ENCODE data around the gene STRIP2.

STRIP2 gene

DNA sequence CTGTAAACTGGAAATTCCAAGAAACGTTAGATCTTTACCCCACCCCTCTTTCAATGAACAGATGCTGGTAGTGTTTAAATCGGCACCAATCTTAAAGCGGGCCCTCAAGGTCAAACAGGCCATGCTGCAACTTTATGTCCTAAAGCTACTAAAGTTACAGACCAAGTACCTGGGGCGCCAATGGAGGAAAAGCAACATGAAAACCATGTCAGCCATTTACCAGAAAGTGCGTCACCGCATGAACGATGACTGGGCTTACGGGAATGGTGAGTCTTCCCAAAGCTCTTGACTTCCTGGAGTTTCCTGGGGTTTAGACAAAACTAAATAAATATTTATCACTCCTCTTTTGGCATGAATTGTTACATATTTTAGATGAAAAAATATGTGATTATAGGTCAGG, 48.5 kb downstream of the STRIP2 start:
- TF ChIP-seq, protein P1, sequence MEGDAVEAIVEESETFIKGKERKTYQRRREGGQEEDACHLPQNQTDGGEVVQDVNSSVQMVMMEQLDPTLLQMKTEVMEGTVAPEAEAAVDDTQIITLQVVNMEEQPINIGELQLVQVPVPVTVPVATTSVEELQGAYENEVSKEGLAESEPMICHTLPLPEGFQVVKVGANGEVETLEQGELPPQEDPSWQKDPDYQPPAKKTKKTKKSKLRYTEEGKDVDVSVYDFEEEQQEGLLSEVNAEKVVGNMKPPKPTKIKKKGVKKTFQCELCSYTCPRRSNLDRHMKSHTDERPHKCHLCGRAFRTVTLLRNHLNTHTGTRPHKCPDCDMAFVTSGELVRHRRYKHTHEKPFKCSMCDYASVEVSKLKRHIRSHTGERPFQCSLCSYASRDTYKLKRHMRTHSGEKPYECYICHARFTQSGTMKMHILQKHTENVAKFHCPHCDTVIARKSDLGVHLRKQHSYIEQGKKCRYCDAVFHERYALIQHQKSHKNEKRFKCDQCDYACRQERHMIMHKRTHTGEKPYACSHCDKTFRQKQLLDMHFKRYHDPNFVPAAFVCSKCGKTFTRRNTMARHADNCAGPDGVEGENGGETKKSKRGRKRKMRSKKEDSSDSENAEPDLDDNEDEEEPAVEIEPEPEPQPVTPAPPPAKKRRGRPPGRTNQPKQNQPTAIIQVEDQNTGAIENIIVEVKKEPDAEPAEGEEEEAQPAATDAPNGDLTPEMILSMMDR (conservative IDR thresholded peaks at IDR 0.05; ENCODE audit: low read depth, low read length): no peak
- Histone ChIP-seq H3K4me2 (no peak overlapping the region), H3K4me1 (ENCODE audit: low read depth, poor library complexity, severe bottlenecking) (no peaks in the 10 kb centered on the region), H2AFZ (ENCODE audit: low read depth) (no peak overlapping the region), H4K20me1 (ENCODE audit: insufficient read depth) (no peaks in the 10 kb centered on the region), H3K27ac (no peak overlapping the region), H3K36me3 (ENCODE audit: insufficient read depth) (no peaks in the 10 kb centered on the region), H3K27me3 (ENCODE audit: insufficient read depth, low read depth) (no peaks in the 10 kb centered on the region), H3K9ac (no peak overlapping the region), H3K79me2 (ENCODE audit: insufficient read depth, low read depth) (no peaks in the 10 kb centered on the region), H3K4me3 (IDR thresholded peaks at IDR 0.05; ENCODE audit: insufficient read depth, low read depth, low read length) (no peak overlapping the region)

DNA sequence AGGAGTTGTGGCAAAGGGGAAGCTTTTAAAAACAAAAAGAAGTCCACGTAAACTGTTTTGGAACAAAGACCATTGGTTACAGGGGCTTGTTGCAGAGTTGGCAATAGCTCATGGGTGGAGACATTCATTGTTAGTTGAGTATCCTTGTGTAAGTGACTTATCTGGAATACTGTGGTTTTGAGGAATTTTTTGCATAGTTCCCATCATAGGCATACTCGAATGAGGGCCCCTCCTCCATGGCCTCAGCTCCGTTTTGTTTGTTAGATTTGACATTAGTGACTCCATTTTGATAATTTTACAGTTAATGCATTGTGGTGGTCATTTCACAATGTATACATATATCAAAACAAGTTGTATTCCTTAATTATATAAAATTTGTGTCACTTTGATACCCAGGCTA, 55.3 kb downstream of the STRIP2 start:
- TF ChIP-seq, protein P1 (conservative IDR thresholded peaks at IDR 0.05; ENCODE audit: low read depth, low read length): no peak
- Histone ChIP-seq H3K79me2 (ENCODE audit: insufficient read depth, low read depth) (no peaks in the 10 kb centered on the region), H3K27me3 (ENCODE audit: insufficient read depth, low read depth) (no peaks in the 10 kb centered on the region), H3K36me3 (ENCODE audit: insufficient read depth) (no peaks in the 10 kb centered on the region), H4K20me1 (ENCODE audit: insufficient read depth) (no peaks in the 10 kb centered on the region), H3K9ac (no peak overlapping the region), H2AFZ (ENCODE audit: low read depth) (no peak overlapping the region), H3K4me1 (ENCODE audit: low read depth, poor library complexity, severe bottlenecking) (no peaks in the 10 kb centered on the region), H3K4me2 (no peak overlapping the region), H3K27ac (no peak overlapping the region), H3K4me3 (IDR thresholded peaks at IDR 0.05; ENCODE audit: insufficient read depth, low read depth, low read length) (no peak overlapping the region)

DNA sequence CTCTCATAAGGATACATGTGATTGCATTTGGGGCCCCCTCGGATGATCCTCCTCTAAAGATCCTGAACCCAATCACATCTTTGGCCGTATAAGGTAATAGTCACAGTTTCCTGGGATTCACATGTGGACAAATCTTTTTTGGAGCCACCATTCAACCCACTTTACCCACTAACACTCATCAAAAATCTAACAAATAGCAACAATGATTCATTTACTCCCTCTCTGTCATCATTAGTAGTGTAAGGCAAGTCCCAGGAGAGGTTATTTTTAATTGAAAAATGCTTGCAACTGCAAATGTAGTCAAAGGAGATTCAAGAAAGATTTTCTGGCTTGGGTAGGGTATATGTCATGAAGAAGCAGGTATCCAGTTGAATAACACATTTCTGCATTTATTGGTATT, 58.2 kb downstream of the STRIP2 start:
- Histone ChIP-seq H3K9ac (no peak overlapping the region), H3K4me2 (no peak overlapping the region), H3K79me2 (ENCODE audit: insufficient read depth, low read depth) (no peaks in the 10 kb centered on the region), H3K36me3 (ENCODE audit: insufficient read depth) (no peaks in the 10 kb centered on the region), H4K20me1 (ENCODE audit: insufficient read depth) (no peaks in the 10 kb centered on the region), H2AFZ (ENCODE audit: low read depth) (no peak overlapping the region), H3K4me1 (ENCODE audit: low read depth, poor library complexity, severe bottlenecking) (no peaks in the 10 kb centered on the region), H3K4me3 (IDR thresholded peaks at IDR 0.05; ENCODE audit: insufficient read depth, low read depth, low read length) (no peak overlapping the region), H3K27me3 (ENCODE audit: insufficient read depth, low read depth) (no peaks in the 10 kb centered on the region), H3K27ac (no peak overlapping the region)
- TF ChIP-seq, protein P1 (conservative IDR thresholded peaks at IDR 0.05; ENCODE audit: low read depth, low read length): no peak

DNA sequence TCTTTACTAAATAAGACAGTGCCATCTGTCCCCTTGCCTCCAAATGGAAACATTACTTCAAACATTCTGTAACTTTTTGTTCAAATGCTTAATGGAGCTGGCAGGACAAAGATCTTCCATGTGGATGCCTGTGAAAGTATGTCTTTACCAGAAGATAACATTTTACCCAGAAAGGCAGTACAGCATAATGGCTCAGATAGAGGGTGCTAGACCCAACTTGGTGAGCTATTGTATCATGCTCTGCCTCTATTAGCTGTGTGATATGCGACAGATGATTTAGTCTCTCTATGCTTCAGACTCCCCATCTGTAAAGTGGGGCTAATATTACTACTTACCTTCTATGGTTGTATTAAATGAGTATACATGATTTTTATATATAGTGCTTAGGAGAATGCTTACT, 59.3 kb downstream of the STRIP2 start:
- Histone ChIP-seq H3K27ac (no peak overlapping the region), H4K20me1 (ENCODE audit: insufficient read depth) (no peaks in the 10 kb centered on the region), H3K79me2 (ENCODE audit: insufficient read depth, low read depth) (no peaks in the 10 kb centered on the region), H3K9ac (no peak overlapping the region), H3K4me1 (ENCODE audit: low read depth, poor library complexity, severe bottlenecking) (no peaks in the 10 kb centered on the region), H3K36me3 (ENCODE audit: insufficient read depth) (no peaks in the 10 kb centered on the region), H3K4me3 (IDR thresholded peaks at IDR 0.05; ENCODE audit: insufficient read depth, low read depth, low read length) (no peak overlapping the region), H3K27me3 (ENCODE audit: insufficient read depth, low read depth) (no peaks in the 10 kb centered on the region), H3K4me2 (no peak overlapping the region), H2AFZ (ENCODE audit: low read depth) (no peak overlapping the region)
- TF ChIP-seq, protein P1 (conservative IDR thresholded peaks at IDR 0.05; ENCODE audit: low read depth, low read length): peak; percentile 33; the same call in 1 of the 2 replicates
